ENCODE results near the gene HCRTR2.

DNA sequence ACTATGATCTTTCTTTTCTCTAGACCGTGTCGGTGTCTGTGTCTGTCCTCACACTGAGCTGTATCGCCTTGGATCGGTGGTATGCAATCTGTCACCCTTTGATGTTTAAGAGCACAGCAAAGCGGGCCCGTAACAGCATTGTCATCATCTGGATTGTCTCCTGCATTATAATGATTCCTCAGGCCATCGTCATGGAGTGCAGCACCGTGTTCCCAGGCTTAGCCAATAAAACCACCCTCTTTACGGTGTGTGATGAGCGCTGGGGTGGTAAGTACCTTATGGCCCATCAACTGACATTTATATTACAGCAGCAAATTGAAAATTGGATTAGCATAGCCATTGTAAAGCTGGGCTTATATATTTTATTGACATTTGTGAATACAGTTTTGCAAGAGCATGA is 80.8 kb downstream of the HCRTR2 start:
- TF ChIP-seq, protein P1, sequence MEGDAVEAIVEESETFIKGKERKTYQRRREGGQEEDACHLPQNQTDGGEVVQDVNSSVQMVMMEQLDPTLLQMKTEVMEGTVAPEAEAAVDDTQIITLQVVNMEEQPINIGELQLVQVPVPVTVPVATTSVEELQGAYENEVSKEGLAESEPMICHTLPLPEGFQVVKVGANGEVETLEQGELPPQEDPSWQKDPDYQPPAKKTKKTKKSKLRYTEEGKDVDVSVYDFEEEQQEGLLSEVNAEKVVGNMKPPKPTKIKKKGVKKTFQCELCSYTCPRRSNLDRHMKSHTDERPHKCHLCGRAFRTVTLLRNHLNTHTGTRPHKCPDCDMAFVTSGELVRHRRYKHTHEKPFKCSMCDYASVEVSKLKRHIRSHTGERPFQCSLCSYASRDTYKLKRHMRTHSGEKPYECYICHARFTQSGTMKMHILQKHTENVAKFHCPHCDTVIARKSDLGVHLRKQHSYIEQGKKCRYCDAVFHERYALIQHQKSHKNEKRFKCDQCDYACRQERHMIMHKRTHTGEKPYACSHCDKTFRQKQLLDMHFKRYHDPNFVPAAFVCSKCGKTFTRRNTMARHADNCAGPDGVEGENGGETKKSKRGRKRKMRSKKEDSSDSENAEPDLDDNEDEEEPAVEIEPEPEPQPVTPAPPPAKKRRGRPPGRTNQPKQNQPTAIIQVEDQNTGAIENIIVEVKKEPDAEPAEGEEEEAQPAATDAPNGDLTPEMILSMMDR (IDR thresholded peaks at IDR 0.05; ENCODE audit: insufficient read depth, low read length): no peak
- TF ChIP-seq, protein P2, sequence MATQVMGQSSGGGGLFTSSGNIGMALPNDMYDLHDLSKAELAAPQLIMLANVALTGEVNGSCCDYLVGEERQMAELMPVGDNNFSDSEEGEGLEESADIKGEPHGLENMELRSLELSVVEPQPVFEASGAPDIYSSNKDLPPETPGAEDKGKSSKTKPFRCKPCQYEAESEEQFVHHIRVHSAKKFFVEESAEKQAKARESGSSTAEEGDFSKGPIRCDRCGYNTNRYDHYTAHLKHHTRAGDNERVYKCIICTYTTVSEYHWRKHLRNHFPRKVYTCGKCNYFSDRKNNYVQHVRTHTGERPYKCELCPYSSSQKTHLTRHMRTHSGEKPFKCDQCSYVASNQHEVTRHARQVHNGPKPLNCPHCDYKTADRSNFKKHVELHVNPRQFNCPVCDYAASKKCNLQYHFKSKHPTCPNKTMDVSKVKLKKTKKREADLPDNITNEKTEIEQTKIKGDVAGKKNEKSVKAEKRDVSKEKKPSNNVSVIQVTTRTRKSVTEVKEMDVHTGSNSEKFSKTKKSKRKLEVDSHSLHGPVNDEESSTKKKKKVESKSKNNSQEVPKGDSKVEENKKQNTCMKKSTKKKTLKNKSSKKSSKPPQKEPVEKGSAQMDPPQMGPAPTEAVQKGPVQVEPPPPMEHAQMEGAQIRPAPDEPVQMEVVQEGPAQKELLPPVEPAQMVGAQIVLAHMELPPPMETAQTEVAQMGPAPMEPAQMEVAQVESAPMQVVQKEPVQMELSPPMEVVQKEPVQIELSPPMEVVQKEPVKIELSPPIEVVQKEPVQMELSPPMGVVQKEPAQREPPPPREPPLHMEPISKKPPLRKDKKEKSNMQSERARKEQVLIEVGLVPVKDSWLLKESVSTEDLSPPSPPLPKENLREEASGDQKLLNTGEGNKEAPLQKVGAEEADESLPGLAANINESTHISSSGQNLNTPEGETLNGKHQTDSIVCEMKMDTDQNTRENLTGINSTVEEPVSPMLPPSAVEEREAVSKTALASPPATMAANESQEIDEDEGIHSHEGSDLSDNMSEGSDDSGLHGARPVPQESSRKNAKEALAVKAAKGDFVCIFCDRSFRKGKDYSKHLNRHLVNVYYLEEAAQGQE (IDR thresholded peaks at IDR 0.05; ENCODE audit: insufficient replicate concordance, low read depth): no peak
- TF ChIP-seq POLR2AphosphoS5 (IDR thresholded peaks at IDR 0.05; ENCODE audit: low read depth) (no peak), GABPA (IDR thresholded peaks at IDR 0.05; ENCODE audit: low read depth) (no peak), SPI1 (IDR thresholded peaks at IDR 0.05; ENCODE audit: borderline replicate concordance, low read depth) (no peak)

All from HL-60 (cell line).